ENCODE data around the gene PRAME. TPM values are rescaled to one million over a fixed set of nuclear protein-coding genes. Genes with fewer than 3 reads are reported as not detected.

PRAME gene
- total and polyA plus RNA-seq, 2 donors (not counting 3 experiments of a cell fraction or from before 2014, with no cell fraction given), result 0.07 TPM; not detected in 1

GRCh38 chr22:22548910-22549309, 10.2 kb downstream of the PRAME start:
- dilution Hi-C loops (cut with MboI; ENCODE audit: extremely low pct_ligation_motif_present, low sequenced_read_pairs), result no loop called here

More at GRCh38 chr22:22548910-22549309, 10.2 kb downstream of the PRAME start:
- Histone ChIP-seq H4K20me1 (replicated peaks; ENCODE audit: control insufficient read depth, extremely low read depth, insufficient read depth, low read length) (no peaks in the 10 kb centered on the region), H3K4me1 (ENCODE audit: control insufficient read depth, extremely low read depth, insufficient read depth, low read length) (no peaks in the 10 kb centered on the region), H3K4me3 (replicated peaks in 1 of 3; ENCODE audit: insufficient read depth in 1 of 3, low read depth in 1 of 3, low read length in 3 of 3) (no peak overlapping the region), H3K9me3 (replicated peaks; ENCODE audit: control insufficient read depth, insufficient read depth, low read length) (no peaks in the 10 kb centered on the region), H3K9ac (replicated peaks; ENCODE audit: extremely low read depth, insufficient read depth, low read length) (no peak overlapping the region), H3K27me3 (ENCODE audit: control insufficient read depth in 2 of 2, insufficient read depth in 2 of 2, low read length in 2 of 2) (peaks cover 2 to 11% of the 10 kb centered on the region in 2 experiments), H3K36me3 (ENCODE audit: control insufficient read depth in 2 of 2, extremely low read depth in 1 of 2, insufficient read depth in 2 of 2, low read length in 2 of 2) (no peaks in the 10 kb centered on the region), H3K79me2 (ENCODE audit: control insufficient read depth, insufficient read depth, low read length) (no peaks in the 10 kb centered on the region), H3K4me2 (ENCODE audit: insufficient read depth, low read length) (no peak overlapping the region), H2AFZ (ENCODE audit: low read depth, low read length) (no peak overlapping the region), H3K27ac (ENCODE audit: insufficient read depth, low read depth, low read length) (no peak overlapping the region), H3K9me1 (replicated peaks; ENCODE audit: control insufficient read depth, extremely low read depth, insufficient read depth, low read length) (no peaks in the 10 kb centered on the region)
- FAIRE-seq, result no peak
- no TSS peak for BruUV-seq (replicated peaks)
- ChIA-PET CTCF (interaction anchor here (1.0 kb wide), 1 partner anchor 10 kb away, joined by 3 read pairs; the partner anchor contains the start of gene PRAME), POLR2A (no interaction called here)
- no peak for TF ChIP-seq FOS (IDR thresholded peaks at IDR 0.05; ENCODE audit: borderline replicate concordance, insufficient read depth, low read length)
- TF ChIP-seq JUN (IDR thresholded peaks at IDR 0.05; ENCODE audit: borderline replicate concordance, insufficient read depth, insufficient read length, low read depth), result no peak
- no peak for TF ChIP-seq EZH2 (IDR thresholded peaks at IDR 0.05; ENCODE audit: borderline replicate concordance, low read depth, low read length, severe bottlenecking)
- no peak for TF ChIP-seq GATA2 (IDR thresholded peaks at IDR 0.05; ENCODE audit: insufficient read depth, insufficient read length, low read depth, low read length)
- TF ChIP-seq, protein P1, sequence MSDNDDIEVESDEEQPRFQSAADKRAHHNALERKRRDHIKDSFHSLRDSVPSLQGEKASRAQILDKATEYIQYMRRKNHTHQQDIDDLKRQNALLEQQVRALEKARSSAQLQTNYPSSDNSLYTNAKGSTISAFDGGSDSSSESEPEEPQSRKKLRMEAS (IDR thresholded peaks at IDR 0.05; ENCODE audit: insufficient read depth, insufficient read length), result no peak
- no peak for TF ChIP-seq POLR2A (IDR thresholded peaks at IDR 0.05; ENCODE audit: low read depth, low read length)
- TF ChIP-seq POLR2AphosphoS5 (IDR thresholded peaks at IDR 0.05; ENCODE audit: insufficient read depth, low read depth, low read length), result no peak
- TF ChIP-seq MYC (IDR thresholded peaks at IDR 0.05; ENCODE audit: low read depth, low read length), result no peak
- TF ChIP-seq, protein P2, sequence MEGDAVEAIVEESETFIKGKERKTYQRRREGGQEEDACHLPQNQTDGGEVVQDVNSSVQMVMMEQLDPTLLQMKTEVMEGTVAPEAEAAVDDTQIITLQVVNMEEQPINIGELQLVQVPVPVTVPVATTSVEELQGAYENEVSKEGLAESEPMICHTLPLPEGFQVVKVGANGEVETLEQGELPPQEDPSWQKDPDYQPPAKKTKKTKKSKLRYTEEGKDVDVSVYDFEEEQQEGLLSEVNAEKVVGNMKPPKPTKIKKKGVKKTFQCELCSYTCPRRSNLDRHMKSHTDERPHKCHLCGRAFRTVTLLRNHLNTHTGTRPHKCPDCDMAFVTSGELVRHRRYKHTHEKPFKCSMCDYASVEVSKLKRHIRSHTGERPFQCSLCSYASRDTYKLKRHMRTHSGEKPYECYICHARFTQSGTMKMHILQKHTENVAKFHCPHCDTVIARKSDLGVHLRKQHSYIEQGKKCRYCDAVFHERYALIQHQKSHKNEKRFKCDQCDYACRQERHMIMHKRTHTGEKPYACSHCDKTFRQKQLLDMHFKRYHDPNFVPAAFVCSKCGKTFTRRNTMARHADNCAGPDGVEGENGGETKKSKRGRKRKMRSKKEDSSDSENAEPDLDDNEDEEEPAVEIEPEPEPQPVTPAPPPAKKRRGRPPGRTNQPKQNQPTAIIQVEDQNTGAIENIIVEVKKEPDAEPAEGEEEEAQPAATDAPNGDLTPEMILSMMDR (IDR thresholded peaks at IDR 0.05; ENCODE audit: extremely low read depth in 1 of 2, insufficient read depth in 1 of 2, low read depth in 1 of 2, low read length in 2 of 2), result no peak
- intact Hi-C loops (cut with micrococcal nuclease), result no loop called here
- DNase-seq (ENCODE audit: low read depth, low spot score), result no peak

All from endothelial cell of umbilical vein (primary cell).